GM19238 (cell line): ENCODE measurements around the gene MRC2.

Experiments used
- DNase-seq: peaks from one replicate; pipeline ENCODE4 v3.0.0; 2011; ENCODE audit warnings: low spot score; ENCODE audit not compliant: insufficient read length

MRC2 gene

GRCh38 chr17:62614142-62614541, 13.3 kb upstream of the MRC2 start:
- DNase-seq = no peak

DNA sequence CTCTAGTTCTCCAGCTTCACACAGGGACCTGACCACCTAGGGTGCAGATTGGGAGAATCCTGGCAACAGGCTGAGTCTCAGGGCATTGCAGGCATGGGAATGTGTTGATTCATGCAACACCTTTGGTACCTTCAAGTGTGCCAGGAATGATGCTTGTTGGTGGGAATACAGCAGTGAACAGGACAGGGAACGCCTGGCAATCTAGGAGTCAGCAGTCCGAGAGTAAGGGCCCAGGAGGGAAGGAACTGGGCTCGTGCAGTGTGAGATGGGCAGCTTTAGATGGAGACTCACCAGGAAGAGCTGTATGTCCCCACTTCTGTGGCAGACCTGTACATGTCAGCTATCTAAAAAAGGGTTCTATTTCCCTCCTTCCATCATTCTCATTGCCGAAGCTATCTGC, 12.0 kb upstream of the MRC2 start:
- no peak for DNase-seq

- no peak for DNase-seq
These were observed 10.2 kb upstream of the MRC2 start for GRCh38 chr17:62616993-62617893.

DNA sequence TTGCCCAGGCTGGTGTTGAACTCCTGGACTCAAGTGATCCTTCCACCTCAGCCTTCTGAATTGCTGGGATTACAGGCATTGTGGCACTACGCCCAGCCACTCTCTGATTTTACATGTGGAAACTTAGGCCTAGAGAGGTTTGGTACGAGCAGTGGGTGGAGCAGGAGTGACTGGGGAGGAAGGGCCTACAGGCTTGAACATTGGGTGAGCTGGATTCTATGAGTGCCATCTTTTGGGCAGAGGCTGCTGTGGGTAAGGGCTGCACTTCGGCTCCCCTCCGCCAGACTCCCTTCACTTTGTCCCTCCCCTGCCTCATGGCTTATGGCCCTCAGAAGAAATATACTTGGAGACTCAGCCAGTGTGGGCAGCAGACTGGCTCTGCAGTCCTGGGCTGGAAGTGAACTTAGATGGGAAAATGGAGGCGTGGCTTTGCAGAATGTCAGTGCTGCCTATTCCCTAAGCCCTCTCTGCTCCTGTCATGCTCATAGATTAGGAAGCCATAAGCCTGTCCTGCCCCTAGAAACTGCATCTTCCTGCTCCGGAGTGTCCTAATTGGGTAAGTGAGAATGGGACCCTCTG, 9.5 kb upstream of the MRC2 start:
- no peak for DNase-seq

GRCh38 chr17:62618647-62619416, 8.6 kb upstream of the MRC2 start:
- DNase-seq = no peak

DNA sequence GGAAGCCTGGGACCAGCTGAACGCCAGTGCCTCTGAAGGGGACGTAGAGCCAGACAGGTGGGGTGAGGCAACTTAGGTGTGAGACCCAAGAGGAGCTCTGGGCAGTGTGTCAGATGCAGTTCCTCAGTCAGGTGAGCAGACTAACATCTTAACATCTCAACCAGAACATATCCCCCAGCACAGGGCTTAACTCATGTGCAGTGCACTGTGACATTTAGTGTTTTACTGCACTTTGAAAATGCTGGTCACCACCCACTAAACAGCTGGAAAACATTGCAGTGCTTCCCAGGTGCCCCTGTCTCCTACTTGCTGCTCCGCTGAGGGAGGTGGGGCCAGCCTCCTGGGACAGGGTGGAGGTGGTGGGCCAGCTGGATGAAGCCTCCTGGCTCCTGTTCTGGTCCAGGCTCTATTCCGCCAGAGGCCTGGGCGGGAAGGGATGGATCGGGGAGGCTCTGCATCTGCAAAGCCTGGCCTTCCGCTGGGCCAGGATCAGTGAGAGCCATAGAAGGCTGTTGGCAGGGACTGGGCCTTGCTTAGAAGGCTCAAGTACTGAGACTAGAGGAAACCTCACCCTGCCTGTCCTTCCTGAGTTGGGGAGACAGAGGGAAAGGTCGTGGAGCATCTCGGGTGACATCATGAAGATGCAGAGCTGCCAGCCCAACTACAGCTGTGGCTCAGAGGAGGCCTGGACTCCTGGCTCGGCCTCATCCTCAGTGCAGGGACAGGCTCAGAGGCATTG, 7.9 kb upstream of the MRC2 start:
- no peak for DNase-seq

DNA sequence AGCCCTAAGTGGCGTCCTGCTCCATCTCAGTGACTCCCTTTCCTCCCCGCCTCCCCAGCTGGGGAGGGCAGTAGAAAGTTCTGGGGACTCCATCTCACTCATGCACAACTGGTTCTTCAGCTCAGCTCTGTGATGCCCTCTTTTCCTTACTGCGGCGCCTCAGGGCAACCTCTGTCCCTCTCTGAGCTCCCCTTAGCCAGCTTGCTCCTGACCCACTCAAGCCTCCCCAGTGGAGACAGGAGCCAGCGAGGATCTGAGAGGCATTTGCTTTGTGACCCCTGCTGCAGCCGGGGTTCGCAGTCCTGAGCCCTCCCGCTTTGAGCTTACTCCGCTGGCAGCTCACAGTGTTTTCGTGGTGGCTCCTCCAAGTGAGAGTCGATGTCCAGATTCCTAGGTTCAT, 6.2 kb upstream of the MRC2 start:
- no peak for DNase-seq

GRCh38 chr17:62625184-62625869, 2.1 kb upstream of the MRC2 start:
- no peak for DNase-seq

- no peak for DNase-seq
These were observed 1.6 kb upstream of the MRC2 start for GRCh38 chr17:62625870-62626200.

- no peak for DNase-seq
These were observed 701 bp upstream of the MRC2 start for GRCh38 chr17:62626719-62627218.

DNA sequence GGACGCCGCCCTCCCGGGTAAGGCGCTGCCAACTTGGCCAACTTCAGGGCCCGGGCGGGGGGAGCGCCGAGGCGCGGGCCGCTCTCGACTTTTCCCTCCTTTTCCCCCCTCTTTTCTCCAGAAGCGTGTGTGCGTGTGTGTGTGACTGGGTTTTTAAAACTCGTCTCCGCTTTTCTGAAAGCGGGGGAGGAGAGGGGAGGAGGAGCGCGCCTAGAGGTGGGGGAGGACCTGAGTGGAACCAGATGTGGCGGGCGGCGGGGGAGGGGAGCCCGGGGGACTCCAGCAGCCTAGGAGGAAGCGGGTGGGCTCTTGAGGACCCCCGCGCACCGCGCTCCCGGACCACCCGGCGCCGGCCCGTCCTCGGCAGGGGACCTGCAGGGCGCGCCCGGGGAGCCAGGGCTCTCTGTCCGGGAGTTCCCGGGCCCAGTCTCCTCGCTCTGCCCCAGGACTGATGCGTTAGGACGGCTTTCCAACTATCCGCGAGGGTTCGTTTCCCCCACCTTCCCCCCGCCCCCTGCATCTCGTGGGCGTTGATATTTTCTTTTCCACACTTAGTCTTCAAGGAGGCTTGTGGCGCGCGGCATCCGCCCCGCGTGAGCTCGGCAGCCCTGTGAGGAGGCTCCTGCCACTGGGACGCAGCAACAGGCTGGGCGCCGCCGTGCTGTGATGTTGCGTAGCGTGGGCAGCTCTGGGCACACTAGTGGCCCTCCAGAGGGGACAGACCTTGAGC, 599 bp downstream of the MRC2 start:
- no peak for DNase-seq

DNA sequence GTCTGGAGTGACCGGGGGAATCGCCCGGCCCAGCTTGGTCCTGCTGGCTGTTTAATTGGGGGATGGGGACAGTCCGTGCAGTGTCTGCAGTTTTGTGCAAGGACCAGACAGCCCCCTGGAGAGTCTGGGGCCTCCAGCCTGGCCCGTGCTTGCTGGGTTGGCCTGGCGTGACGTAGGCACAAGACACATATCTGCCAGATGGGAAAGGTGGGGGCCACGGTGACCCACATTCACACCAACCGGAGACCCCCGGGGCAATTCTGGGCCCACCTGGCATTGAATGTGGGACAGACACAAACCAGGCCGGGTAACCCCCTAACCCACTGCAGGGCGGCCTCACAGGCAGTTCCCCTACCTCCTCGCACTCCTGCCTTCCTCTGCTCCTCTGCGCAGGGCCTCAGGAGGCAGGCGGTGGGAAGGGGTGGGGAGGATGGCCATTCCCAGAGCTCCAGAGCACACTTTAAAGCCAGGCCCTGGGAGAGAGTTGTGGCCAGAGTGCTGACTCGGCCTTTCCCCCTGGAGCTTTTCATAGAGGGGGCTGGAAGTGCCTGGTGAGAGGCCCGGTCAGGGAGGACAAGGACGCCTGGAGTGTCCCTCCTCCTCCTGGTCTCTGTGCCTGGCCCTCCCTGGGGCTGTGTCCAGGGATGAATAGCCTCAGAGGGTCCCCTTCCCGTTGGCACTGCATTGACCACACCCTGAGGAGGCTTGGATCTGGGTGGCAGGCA, 1.5 kb downstream of the MRC2 start:
- no peak for DNase-seq

DNA sequence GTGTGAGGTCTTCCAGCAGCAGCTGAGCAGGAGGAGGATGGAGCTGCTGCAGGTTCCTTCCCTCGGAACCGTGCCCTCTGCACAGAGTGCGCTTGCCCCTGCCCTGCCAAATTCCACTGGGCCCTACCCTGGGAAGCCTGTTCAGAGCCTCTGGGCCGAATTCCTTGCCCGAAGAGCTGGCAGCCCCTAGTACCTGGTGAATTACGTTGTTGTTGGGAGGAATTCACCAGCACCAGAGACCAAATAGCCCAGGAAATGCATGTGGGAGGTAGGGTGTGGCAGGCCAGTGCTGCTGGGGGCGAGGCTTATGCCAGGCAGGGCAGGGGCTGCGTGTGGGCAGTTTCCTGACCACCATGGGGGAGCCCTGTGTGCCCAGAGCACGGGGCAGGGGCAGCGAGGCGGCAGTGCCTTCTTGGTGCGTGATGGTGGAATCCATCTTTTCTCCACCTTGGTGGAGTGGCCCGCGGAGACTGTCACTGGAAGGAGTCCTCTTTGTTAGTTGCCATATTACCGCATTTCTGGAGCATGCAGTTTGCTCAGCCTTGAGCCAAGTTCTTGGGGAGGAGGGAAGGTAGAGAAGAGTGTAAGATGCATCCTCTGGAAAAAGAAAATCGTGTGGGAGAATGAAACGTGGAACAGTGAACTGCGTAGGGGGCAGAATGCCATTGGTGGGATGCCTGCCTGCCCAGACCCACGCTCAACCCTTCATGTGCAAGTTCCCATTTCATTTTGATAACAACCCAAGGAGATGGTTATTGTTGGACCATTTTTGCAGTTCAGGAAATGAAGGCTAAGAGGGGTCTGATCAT, 2.3 kb downstream of the MRC2 start:
- DNase-seq = no peak

- no peak for DNase-seq
These were observed 3.1 kb downstream of the MRC2 start for GRCh38 chr17:62630365-62631085.

DNA sequence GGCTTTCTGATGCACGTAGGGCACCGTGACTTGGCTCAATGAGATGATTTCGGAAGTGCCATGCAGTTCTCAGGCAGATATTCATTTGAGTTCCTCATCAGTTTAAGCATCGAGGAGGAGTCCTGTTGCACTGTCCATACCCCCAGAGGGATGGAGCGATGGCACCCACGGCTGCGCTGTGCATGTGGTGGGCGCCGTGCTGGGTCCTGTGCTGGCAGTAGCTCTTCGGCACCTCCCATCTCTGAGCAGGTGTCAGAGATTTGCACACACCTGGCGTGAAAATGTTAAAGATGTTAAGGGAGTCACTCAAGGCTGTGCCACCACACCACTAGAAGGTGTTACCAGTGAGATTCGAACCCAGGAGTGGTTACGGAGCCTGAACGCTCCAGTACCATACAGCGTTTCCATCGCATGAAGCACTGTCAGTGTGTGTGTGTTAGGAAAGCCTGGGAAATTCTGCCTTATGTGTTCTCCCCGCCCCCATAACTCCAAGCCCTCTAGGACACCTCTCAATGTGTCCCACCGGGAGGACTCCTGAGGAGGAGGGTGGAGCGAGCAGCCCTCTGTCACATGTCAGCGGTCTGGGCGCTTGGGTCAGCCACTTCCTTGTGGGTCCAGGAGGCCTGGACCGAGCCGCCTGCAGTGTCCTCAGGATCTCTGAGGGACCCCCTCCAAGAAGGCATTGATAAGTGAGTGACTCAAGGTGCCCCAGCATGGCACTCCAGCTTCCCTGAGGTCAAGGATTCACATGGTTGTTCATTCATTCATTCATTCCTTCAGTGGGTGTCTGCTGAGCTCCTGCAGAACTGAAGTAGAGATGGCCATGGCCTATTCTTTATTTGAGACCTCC, 3.8 kb downstream of the MRC2 start:
- DNase-seq = no peak

- no peak for DNase-seq
These were observed 4.8 kb downstream of the MRC2 start for GRCh38 chr17:62631936-62632924.
